ENCODE results near the gene PXK.

DNA sequence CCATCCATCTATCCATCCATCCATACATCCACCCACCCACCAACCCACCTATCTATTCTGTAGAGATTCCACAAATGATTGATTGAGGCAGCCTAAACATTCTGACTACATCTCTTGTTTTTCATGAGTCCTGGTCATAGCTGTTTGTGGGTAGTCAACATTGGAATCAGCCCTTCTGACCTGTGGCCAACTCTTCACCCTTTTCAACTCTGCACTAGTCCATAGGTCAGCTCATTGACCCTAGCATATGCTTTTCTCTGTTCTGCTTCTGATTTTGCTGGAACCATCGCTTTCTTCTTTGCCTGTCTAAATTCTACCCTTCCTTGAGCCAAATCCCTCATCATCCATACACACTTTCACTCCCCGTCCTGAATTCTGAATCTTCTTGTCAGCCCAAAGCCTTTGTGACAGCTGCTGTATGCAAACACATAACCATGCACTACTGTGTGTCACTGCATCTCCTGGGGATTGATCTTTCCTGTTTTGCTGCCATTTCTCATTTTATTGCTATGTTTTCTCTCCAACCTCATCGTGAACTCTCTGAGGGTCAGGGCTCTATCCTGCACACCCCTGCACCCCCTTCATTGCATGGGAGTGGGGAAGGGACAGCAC lies 142.4 kb downstream of the PXK start:
- TF ChIP-seq, protein P1, sequence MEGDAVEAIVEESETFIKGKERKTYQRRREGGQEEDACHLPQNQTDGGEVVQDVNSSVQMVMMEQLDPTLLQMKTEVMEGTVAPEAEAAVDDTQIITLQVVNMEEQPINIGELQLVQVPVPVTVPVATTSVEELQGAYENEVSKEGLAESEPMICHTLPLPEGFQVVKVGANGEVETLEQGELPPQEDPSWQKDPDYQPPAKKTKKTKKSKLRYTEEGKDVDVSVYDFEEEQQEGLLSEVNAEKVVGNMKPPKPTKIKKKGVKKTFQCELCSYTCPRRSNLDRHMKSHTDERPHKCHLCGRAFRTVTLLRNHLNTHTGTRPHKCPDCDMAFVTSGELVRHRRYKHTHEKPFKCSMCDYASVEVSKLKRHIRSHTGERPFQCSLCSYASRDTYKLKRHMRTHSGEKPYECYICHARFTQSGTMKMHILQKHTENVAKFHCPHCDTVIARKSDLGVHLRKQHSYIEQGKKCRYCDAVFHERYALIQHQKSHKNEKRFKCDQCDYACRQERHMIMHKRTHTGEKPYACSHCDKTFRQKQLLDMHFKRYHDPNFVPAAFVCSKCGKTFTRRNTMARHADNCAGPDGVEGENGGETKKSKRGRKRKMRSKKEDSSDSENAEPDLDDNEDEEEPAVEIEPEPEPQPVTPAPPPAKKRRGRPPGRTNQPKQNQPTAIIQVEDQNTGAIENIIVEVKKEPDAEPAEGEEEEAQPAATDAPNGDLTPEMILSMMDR (IDR thresholded peaks at IDR 0.05; ENCODE audit: low read depth, low read length) = no peak
- TF ChIP-seq POLR2A (IDR thresholded peaks at IDR 0.05; ENCODE audit: extremely low read depth, insufficient read length) = no peak
